ENCODE data around the gene PCED1B. TPM values are rescaled to one million over a fixed set of nuclear protein-coding genes. Genes with fewer than 3 reads are reported as not detected.

Gene PCED1B
- total and polyA plus RNA-seq, 2 experiments from 2014 or later, result 5.1 to 6.6 TPM

- TF ChIP-seq ZNF462 (CRISPR knock-in tag; IDR thresholded peaks at IDR 0.05) (no peak), CTCF (conservative IDR thresholded peaks at IDR 0.05; ENCODE audit: low read depth in 2 of 2) (no peak), REST (IDR thresholded peaks at IDR 0.05; ENCODE audit: unreplicated experiment) (no peak)
Measured at GRCh38 chr12:47144769-47145168, 65.3 kb downstream of the PCED1B start (continued).

- H3K27ac Mint-ChIP-seq, result no peak overlapping the region
- no peaks in the 10 kb centered on the region for H3K27me3 Mint-ChIP-seq (ENCODE audit: insufficient read depth, low read depth, poor library complexity)
- DNase-seq (ENCODE audit: low spot score) (no peak), ATAC-seq (no peak)
- H3K4me3 Mint-ChIP-seq, result no peak overlapping the region
- H4K20me1 ChIP-seq (replicated peaks; ENCODE audit: insufficient read depth), result no peaks in the 10 kb centered on the region
- no peak overlapping the region for H3K27ac ChIP-seq (ENCODE audit: low read depth)
- H2AFZ ChIP-seq, result no peak overlapping the region
- H3F3A ChIP-seq (replicated peaks; ENCODE audit: low read depth), result no peaks in the 10 kb centered on the region
- peaks cover 3% of the 10 kb centered on the region; the same call in 2 of the 3 replicates for H3K9me3 Mint-ChIP-seq
- H3K4me3 ChIP-seq, result no peak overlapping the region
- H3K36me3 ChIP-seq (ENCODE audit: insufficient read depth), result no peaks in the 10 kb centered on the region
- no peaks in the 10 kb centered on the region for H3K27me3 ChIP-seq (ENCODE audit: insufficient read depth)
- peaks cover 9% of the 10 kb centered on the region for H3K4me1 Mint-ChIP-seq
- no peak overlapping the region for H3K4me2 ChIP-seq
- peaks cover 14% of the 10 kb centered on the region for H3K9me2 ChIP-seq (ENCODE audit: insufficient read depth)
- H3K36me3 Mint-ChIP-seq (ENCODE audit: low read depth), result no peaks in the 10 kb centered on the region
- H3K79me2 ChIP-seq (replicated peaks; ENCODE audit: insufficient read depth), result no peaks in the 10 kb centered on the region
- no peaks in the 10 kb centered on the region for H3K4me1 ChIP-seq (ENCODE audit: insufficient read depth)
- TF ChIP-seq JUNB (IDR thresholded peaks at IDR 0.05; ENCODE audit: unreplicated experiment) (no peak), STAT1 (IDR thresholded peaks at IDR 0.05; ENCODE audit: unreplicated experiment) (no peak)
Measured at GRCh38 chr12:47145188-47145587, 65.8 kb downstream of the PCED1B start.

All from GM23338 (cell line).